Loucy (cell line): ENCODE measurements around the gene KANSL1L.

Source experiments
- EZH2phosphoT487 ChIP-seq: fragments of 200-600 bp; IDR thresholded peaks from 2 replicates; pipeline ENCODE4 v1.6.1; 2018; ENCODE audit warnings: antibody characterized with exemption, mild to moderate bottlenecking, moderate library complexity, borderline replicate concordance
- TF ChIP-seq, protein P1 (sequence below): fragments of 200-600 bp; sonication (generic); conservative IDR thresholded peaks from 2 replicates; pipeline ENCODE4 v1.5.1; 2014; ENCODE audit warnings: mild to moderate bottlenecking, antibody characterized with exemption, low read length

DNA sequence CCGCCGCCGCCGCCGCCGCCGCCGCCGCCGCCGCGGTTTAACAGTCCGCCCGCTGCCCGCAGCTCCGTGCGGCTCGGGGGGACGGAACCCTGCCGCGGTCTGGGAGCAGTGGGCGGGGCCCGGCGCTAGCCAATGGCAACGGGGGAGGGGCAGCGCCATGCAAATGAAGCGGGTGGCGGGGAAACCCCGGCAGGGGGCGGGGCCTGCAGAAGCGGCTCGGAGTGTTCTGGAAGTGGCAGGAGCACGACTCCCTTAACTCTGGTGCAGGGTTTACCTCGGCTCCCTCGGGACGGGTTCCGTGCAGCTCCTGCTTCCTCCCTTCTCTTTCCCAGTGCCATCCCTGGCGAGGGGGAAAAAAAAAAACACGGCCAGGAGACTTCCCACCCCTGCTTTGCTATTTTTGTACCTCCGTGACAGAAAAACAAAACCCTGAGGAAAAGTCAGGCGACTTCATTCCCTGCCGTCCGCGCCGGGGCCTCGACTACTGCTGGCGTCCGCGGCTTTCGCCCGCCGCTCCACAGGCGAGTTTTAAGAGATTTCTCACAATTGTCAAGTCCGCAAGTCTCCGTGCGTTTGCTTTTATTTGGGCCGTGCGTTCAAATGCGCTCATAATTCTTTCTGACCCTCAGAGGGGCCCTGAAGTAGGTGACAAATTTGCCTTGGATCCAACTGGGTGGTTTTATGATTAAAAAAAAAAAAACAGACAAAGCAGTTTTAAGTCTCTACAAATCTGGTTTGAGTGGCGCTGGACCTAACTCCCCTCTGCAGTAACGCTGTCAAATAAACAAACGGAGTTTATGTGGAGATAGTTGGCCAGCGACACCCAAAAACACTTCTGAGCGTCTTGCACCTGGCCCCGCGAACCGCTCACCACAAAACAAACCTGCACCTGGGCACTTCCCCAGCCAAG lies at the start of gene KANSL1L:
- TF ChIP-seq, protein P1, sequence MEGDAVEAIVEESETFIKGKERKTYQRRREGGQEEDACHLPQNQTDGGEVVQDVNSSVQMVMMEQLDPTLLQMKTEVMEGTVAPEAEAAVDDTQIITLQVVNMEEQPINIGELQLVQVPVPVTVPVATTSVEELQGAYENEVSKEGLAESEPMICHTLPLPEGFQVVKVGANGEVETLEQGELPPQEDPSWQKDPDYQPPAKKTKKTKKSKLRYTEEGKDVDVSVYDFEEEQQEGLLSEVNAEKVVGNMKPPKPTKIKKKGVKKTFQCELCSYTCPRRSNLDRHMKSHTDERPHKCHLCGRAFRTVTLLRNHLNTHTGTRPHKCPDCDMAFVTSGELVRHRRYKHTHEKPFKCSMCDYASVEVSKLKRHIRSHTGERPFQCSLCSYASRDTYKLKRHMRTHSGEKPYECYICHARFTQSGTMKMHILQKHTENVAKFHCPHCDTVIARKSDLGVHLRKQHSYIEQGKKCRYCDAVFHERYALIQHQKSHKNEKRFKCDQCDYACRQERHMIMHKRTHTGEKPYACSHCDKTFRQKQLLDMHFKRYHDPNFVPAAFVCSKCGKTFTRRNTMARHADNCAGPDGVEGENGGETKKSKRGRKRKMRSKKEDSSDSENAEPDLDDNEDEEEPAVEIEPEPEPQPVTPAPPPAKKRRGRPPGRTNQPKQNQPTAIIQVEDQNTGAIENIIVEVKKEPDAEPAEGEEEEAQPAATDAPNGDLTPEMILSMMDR = no peak
- no peak for TF ChIP-seq EZH2phosphoT487
